HEK293T (cell line): ENCODE measurements around the gene NDUFAF8.

Source experiments
- ARNT ChIP-seq: fragments of 450-650 bp; IDR thresholded peaks from 2 replicates; pipeline ENCODE4 v1.6.1; 2017; ENCODE audit warnings: mild to moderate bottlenecking
- BHLHE40 ChIP-seq: fragments of 450-650 bp; IDR thresholded peaks from 2 replicates; pipeline ENCODE4 v1.6.1; 2016; ENCODE audit warnings: mild to moderate bottlenecking, moderate library complexity, borderline replicate concordance
- ELF4 ChIP-seq: fragments of 450-650 bp; IDR thresholded peaks from 2 replicates; pipeline ENCODE4 v1.6.1; 2017; ENCODE audit warnings: antibody characterized with exemption
- FOXA1 ChIP-seq: fragments of 450-650 bp; IDR thresholded peaks from 2 replicates; pipeline ENCODE4 v1.6.1; 2016; ENCODE audit warnings: mild to moderate bottlenecking
- FOXM1 ChIP-seq: fragments of 450-650 bp; IDR thresholded peaks from 2 replicates; pipeline ENCODE4 v1.6.1; 2017; ENCODE audit warnings: mild to moderate bottlenecking, borderline replicate concordance
- NFRKB ChIP-seq: fragments of 450-650 bp; IDR thresholded peaks from 2 replicates; pipeline ENCODE4 v1.6.1; 2016; ENCODE audit warnings: mild to moderate bottlenecking, moderate library complexity
- SP1 ChIP-seq: fragments of 450-650 bp; IDR thresholded peaks from 2 replicates; pipeline ENCODE4 v1.6.1; 2017
- SUZ12 ChIP-seq: fragments of 450-650 bp; IDR thresholded peaks from 2 replicates; pipeline ENCODE4 v1.6.1; 2016; ENCODE audit warnings: mild to moderate bottlenecking
- TARDBP ChIP-seq: fragments of 450-650 bp; IDR thresholded peaks from 2 replicates; pipeline ENCODE4 v1.6.1; 2016
- ZNF384 ChIP-seq: fragments of 450-650 bp; IDR thresholded peaks from 2 replicates; pipeline ENCODE4 v1.6.1; 2016
- TF ChIP-seq, protein P1 (sequence below): fragments of 450-650 bp; IDR thresholded peaks from 2 replicates; pipeline ENCODE4 v1.6.1; 2016

DNA sequence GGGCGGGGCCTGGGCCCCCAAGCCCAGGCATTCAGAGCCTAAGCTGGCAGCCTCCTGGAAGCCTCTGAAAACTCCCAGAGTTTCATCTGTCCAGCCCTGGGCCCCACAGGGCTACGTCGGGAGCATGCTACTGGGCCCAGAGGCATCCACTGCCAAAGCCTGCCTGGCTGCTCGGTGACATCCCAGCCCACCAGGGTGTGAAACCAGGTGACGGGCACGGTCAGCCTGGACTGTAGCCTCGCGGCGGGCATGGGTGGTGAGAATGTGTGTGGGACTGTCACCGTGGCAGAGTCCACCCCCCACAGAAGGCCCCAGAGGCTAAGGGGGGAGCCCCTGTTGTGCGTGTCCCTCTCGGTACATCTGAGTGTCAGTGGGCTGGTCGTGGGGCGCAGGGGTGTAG, 47.5 kb upstream of the NDUFAF8 start:
- TF ChIP-seq, protein P1, sequence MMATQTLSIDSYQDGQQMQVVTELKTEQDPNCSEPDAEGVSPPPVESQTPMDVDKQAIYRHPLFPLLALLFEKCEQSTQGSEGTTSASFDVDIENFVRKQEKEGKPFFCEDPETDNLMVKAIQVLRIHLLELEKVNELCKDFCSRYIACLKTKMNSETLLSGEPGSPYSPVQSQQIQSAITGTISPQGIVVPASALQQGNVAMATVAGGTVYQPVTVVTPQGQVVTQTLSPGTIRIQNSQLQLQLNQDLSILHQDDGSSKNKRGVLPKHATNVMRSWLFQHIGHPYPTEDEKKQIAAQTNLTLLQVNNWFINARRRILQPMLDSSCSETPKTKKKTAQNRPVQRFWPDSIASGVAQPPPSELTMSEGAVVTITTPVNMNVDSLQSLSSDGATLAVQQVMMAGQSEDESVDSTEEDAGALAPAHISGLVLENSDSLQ = no peak
- TF ChIP-seq ZNF384 (no peak), NFRKB (no peak), BHLHE40 (no peak), ELF4 (no peak), SP1 (no peak), FOXA1 (no peak), SUZ12 (no peak), TARDBP (no peak), FOXM1 (no peak), ARNT (no peak)
